ENCODE results near the gene LONP2.
"Not testable (repeated sequence)": the region's sequence is repeated elsewhere in the genome, so short reads cannot be mapped to it uniquely, and the experiment has no call there.

LONP2 gene

DNA sequence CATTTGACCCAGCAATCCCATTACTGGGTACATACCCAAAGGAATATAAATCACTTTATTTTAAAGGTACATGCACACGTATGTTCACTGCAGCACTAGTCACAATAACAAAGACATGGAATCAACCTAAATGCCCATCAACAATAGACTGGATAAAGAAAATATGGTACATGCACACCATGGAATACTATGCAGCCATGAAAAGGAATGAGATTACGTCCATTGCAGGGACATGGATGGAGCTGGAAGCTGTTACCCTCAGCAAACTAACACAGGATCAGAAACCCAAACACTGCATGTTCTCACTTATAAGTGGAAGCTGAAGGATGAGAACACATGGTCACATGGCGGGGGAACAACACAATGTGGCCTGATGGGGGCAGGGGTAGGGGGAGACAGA lies 4.0 kb upstream of the LONP2 start:
- DNase-seq, result not testable (repeated sequence)

DNA sequence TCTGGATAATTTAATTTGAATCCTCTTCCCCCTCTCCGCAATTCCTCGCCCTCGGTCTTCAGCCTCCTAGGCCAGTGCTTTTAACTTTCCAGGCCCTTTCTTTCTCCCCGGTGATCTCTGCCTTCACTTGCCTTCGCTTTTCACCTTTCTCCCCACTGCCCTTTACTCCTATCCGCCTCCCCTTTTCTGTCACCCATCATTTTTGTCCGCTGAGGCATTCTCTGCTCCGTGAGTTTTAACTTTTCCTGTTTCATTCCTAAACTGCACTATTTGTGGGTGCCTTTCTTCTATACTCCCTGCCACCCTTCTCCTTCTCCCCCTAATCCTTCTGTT lies 729 bp downstream of the LONP2 start:
- DNase-seq, result no peak

- DNase-seq, result no peak
These were observed 2.0 kb downstream of the LONP2 start for GRCh38 chr16:48246066-48246465.

DNA sequence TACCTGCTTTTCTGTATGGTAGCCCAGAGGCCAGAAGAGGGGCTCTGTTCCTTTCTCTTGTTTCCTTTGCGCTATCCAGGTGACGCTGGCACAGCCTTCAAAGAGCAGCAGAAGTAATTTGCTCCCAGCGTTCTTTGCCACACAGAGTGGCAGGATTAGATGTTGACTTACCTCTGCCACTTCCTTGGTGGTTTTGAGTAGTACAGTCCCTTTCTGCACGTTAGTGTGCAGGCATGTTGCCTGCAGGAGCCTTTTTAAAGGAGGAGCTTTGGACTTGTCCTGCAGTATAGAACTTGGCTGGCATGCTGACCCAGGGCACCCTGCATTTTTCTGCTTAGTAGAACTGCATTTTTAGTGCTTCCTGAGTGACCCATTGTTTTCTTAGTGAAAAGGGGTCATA lies 3.2 kb downstream of the LONP2 start, which contains the start of gene ABCC11:
Gene ABCC11 (minus strand): TSS at position 229 of the 400 bp plus-strand sequence. CDS start 15,618 bp downstream, outside the sequence.
- DNase-seq, result no peak

DNA sequence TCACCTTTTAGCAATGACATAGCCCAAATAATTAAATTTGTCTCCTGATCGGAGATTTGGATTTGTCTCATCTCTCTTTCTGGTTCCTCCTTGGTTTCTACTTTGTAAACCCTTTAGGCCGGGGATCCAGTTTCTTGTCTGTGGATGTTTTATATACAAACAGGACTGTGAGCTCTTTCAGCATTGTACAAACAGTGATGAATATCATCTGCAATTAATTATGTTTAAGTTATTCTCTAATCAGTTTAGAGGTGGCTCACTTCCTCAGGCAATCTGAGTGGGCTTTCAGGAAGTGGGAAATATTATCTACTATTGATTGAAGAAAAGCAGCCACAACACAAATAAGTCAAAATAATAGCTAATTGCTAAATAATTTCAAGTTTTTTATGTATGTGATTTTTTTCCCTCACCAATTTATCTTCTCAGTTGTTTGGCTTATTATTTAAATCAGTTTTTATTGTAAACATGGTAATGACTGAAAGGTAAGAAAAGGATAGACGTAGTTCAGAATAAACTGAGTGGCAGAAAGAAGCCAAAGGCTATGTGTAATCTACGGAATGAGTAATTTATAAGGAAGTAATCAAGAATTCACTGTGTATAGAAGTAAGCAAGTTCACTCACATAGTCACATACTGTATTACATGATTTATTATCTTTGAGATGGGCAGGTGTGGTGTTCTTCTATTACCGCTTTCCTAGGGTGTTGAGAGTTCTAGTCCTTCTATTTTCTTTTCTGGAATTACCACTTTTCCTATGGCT lies 6.6 kb downstream of the LONP2 start:
- no peak for DNase-seq

GRCh38 chr16:48252013-48252412 lies 7.9 kb downstream of the LONP2 start:
- DNase-seq, result no peak

- no peak for DNase-seq
These were observed 12.6 kb downstream of the LONP2 start for GRCh38 chr16:48256579-48257177.

DNA sequence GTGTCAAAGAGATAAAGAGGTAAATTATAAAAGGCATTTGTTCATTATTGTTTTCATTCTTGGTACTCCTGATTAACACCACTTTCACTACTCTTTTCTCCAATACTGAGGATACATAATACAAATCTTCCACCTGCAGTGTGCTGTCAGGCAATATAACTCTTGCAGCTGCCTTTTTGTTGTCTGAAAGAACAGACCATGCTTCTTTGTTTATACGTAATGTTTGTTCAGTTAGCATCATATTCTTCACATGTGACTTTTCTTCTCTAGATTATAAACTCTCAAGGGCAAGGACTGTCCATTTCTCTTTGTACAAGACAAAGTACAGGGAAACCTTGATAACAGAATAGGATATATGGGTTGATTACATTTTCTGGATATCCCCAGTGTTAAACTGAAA lies 17.5 kb downstream of the LONP2 start:
- DNase-seq, result no peak

- DNase-seq, result no peak
These were observed 18.5 kb downstream of the LONP2 start for GRCh38 chr16:48262631-48263030.

DNA sequence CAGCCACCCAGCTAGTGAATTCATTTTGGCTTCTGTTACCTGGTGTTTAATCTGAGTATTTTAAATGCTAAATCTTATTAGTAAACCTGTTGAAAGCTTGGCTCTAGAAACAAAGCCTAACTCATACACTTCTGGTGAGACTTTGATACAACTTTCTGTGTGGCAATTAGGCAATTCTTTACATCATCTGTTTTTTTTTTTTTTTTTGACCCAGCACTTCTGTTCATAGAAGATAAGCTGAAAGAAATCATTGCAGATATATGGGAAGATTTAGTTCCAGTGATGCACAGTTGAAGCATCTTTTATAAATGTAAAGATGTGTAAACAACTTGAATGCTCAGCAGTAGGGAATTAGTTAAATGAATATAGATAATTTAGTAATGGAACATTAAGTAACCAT lies 24.9 kb downstream of the LONP2 start:
- no peak for DNase-seq

- no peak for DNase-seq
These were observed 27.6 kb downstream of the LONP2 start for GRCh38 chr16:48271728-48272127.

GRCh38 chr16:48272837-48273421 lies 28.8 kb downstream of the LONP2 start:
- no peak for DNase-seq

- no peak for DNase-seq
These were observed 30.4 kb downstream of the LONP2 start for GRCh38 chr16:48274476-48274875.

DNA sequence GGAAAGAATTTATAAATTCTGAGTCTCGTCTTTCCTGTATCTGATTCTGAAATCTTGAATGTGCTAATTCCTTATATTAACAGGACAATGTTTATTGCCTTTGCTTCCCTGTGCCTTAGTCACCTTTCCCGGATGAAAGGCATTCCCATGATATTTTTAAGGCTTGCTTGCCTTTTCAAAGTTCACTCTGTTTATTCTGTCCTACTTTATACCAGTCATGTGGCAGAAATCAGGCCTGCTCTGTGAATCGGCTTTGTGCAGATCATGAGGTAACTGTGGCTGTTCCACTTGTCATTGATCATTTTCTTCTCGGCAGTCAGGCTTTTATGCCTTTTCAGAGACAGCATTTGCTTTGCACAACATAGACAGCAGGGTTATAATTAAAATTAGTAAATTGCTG lies 32.0 kb downstream of the LONP2 start:
- no peak for DNase-seq

DNA sequence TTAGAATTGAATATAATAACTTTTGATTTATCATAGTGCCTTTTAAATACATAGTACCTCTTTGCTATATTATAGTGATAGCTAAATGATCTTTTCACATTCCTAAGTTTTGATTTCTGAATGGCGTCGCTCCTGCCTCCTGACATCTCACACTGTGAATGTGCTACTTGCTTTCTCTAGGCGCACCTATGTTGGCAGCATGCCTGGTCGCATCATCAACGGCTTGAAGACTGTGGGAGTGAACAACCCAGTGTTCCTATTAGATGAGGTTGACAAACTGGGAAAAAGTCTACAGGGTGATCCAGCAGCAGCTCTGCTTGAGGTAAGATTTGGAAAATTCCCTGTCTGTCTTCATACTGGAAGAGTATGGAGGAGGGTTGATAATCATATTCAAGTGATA lies 33.1 kb downstream of the LONP2 start:
- no peak for DNase-seq

DNA sequence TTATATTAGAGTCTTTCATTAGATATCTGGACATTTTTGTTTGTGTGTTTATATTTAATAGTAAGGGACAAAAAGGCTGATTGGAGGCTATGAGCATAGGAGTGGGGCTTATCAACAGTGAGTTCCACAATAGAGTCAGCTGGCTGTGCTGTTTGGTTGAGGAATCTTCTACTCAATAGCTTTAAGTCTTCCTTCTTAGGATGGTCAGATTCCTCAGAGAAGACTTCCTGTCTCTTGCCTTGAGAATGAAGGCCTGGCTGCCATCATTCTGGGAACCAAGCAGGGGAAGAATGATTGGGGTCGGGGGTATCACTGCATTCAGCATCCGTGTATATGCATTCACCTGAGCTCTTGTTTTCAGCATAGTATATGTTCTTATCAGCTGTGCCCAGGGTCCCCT lies 35.1 kb downstream of the LONP2 start:
- DNase-seq, result no peak

- DNase-seq, result no peak
These were observed 36.4 kb downstream of the LONP2 start for GRCh38 chr16:48280546-48280945.

DNA sequence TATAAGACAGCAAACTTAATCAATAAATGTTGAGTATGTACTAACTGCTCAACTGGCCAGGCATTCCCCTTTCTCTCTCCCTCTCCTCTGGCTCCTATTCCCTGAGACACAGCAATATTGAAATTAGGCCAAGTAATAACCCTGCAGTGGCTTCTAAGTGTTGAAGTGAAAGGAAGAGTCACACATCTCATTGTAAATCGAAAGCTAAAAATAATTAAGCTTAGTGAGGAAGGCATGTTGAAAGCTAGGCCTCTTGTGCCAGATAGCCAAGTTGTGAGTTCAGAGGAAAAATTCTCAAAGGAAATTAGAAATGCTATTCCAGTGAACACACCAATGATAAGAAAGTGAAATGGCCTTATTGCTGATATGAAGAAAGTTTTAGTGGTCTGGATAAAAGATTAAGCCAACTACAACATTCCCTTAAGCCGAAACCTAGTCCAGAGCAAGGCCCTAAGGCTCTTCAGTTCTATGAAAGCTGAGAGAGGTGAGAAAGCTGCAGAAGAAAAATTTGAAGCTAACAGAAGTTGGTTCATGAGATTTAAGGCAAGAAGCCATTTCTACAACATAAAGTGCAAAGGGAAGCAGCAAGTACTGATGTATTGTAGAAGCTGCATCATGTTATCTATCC lies 38.6 kb downstream of the LONP2 start:
- DNase-seq, result no peak

DNA sequence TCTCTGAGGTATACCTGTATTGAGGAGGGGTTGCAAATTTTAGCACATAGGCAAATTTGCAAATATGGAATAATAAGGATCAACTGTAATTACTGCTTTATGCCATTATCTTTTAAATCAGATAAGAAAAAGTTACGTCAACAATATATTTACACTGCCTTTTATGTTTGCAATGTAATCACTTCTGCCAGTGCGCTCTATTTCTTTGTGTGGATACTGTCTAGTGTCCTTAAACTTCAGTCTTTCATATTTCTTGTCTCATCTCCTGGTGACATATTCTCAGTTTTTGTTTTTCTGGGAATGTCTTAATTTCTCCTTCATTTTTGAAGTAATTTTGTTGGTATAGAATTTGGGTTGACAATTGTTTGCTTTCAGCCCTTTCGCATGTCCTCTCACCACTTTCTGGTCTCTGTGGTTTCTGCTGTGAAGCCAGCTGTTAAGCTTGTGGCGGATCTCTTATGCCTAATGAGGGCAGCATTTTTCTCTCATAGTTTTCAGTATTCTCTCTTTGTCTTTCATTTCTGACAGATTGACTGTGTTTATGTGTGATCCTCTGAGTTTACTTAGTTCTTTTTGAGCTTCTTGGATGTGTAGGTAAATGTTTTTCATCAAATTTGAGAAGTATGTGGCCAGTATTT lies 40.8 kb downstream of the LONP2 start:
- DNase-seq, result no peak

GRCh38 chr16:48287239-48287638 lies 43.1 kb downstream of the LONP2 start:
- DNase-seq, result no peak

DNA sequence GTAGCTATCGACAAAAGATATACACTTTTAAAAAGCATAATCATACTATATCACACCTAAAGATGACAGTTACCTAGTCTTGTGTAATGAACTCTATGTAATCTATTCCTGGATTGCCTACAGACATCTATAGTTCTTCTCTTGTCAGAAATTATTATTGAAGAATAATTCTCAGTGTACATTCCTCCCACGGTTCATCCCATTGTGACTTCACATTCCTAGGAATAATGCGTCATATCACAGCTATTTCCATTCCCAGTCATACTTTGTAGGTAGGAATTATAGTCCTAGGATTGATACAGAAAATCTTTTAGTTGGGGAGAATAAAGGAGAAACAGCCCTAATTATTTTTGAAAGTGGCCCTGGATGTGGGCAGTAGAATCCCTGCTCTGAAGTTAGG lies 47.2 kb downstream of the LONP2 start:
- no peak for DNase-seq

GRCh38 chr16:48291754-48292153 lies 47.7 kb downstream of the LONP2 start:
- DNase-seq, result no peak

GRCh38 chr16:48292452-48292851 lies 48.4 kb downstream of the LONP2 start:
- no peak for DNase-seq

- no peak for DNase-seq
These were observed 50.6 kb downstream of the LONP2 start for GRCh38 chr16:48294724-48295123.
